Stimulated activated CD8-positive, alpha-beta memory T cell treated with anti-CD3 and anti-CD28 coated beads, Interleukin-7, amount 100 ng/mL, for 48 hours (primary cell): ENCODE results near the gene CAMK2G.

ENCODE experiments used
- DNase-seq, 2 donors: peaks; one replicate each; pipeline ENCODE4 v3.0.0-alpha.2; 2020; ENCODE audit warnings: low read depth in 1 of 2; ENCODE audit errors: extremely low read depth in 1 of 2

The CAMK2G gene

DNA sequence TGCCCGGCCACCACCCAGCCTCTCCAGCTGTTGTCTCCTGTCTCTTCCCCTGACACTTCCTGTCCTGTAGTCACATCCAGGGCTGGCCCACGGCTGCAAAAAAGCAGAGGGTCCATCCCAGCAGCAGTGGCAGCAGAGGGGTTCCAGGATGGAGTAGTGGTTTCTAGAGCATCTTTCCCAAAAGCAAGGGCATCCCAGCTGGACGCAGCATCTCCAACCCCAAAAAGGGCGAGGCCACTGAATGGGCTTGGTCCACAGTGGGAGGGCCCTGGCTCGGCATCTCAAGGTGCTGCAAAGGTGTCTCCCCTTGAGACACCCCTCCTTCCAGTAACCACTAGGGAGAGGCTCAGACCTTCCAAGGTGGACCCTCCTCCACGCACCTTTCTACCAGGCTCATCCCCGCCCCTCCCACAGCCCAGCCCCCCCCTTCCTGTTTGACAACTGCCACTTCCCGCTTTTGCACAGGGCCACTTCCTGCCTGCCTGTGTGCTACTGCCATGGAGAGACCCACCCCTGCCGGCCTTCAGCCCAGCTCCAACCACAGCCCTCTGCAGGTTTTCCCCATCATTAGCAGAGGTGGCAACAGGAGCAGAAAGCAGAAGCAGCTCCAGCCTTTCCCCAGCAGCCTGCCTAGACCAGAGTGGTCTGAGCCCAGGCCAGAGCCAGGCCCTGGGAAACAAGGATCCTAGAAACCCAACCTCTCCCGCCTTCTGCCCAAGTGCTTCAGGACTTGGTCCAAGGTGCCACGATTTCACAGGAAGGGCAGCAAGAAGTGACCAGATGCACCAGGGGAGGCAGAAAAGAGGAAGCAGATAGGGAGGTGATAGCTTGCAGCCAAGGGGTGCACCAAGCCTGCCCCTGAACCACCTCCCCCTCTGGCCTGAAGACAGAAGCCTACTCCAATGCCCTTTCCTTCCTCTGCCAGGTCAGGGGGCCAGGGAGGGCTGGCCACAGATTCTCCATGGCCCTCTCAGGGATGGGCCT lies 8.6 kb downstream of the CAMK2G start:
- DNase-seq, result peak in 1 of 2 donors; percentile 18

DNA sequence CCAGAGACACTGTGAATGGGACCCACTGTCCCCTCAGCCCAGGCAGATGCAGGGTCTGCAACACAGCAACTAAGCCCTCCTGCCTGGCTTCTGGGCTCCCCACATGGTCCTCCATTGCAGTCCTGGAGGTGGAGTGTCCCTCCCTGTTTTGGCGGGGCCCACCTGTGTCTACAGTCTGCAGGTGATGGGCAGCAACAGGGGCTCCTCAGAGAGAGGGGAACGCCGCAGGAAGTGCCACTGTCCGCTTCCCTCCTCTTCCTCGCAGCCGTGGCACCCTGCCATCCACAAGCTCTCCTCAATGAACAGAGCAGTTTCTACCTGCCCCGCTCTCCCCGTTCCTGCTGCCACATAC lies 9.3 kb downstream of the CAMK2G start:
- no peak for DNase-seq

DNA sequence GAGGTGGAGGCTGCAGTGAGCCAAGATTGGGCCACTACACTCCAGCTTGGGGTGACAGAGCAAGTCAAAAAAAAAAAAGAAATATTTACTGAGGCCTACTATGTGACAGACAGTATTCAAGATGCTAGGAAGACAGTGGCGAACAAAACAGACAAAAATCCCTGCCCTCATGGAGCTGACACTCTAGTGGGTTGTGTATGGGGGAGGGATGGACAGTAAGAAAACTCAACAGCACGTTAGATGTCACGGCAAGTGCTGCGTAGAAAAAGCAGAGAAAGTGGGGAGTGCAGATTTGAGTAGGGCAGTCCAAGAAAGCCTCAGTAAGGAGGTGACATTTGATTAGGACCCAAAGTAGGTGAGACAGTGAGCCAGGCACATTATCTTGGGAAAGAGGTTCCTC lies 10.1 kb downstream of the CAMK2G start:
- no peak for DNase-seq

DNA sequence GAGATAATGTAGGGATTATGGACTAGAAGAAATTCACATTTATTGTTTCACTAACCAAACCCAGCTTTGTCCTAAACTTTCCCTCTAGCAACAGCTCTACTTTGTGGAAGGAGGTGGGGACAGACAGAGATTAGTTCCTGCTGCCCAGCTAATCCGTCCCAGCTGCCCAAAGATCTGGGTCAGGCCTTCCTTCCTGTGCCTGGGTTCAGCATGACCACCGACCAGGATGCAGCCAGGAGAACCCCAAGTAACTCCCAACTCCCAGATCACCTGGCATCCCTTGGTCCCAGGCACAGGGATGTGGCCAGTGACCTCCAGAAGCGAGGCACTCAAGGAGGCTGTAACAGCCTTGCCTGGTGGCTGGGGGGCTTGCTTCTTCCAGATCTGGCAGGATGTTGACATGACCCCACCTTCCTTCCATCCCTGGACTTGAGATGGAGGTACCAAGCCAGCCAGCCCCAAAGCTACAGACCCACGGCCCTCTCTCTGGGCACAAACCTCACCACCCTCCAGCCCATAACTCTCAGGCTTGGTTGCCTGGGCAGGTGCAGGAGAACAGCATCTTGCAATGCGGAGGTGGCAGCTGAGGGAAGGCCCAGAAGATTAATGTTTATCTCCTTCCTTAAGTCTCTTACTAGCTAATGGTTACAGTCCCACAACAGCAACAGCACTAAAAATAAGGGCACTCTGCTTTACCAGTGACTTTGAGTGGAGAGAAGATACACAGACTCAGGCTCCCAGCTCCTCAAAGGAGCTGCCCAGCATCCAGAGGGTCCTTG lies 11.1 kb downstream of the CAMK2G start:
- DNase-seq, result no peak

- DNase-seq, result no peak
Observed at GRCh38 chr10:73862011-73862410, 12.3 kb downstream of the CAMK2G start.

- DNase-seq, result no peak
Observed at GRCh38 chr10:73859784-73860491, 14.4 kb downstream of the CAMK2G start.

DNA sequence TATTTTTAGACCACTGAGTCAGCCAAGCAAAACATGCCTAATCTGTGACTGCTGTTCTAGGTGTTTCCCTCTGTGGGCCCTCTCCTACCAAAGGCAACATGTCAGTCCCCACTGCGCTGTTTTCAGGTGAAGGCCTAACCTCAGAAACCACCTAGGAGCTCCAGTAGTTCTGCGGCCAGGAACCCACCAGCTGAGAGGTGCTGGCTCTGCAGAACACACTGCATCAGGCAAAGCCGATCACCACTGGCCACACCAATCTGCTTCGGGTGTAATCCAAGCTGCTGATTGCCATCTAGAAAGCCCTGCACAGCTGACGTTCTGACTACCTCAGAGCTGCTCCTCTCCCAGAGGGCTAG lies 14.9 kb downstream of the CAMK2G start:
- peak; percentile 34 to 55 for DNase-seq

DNA sequence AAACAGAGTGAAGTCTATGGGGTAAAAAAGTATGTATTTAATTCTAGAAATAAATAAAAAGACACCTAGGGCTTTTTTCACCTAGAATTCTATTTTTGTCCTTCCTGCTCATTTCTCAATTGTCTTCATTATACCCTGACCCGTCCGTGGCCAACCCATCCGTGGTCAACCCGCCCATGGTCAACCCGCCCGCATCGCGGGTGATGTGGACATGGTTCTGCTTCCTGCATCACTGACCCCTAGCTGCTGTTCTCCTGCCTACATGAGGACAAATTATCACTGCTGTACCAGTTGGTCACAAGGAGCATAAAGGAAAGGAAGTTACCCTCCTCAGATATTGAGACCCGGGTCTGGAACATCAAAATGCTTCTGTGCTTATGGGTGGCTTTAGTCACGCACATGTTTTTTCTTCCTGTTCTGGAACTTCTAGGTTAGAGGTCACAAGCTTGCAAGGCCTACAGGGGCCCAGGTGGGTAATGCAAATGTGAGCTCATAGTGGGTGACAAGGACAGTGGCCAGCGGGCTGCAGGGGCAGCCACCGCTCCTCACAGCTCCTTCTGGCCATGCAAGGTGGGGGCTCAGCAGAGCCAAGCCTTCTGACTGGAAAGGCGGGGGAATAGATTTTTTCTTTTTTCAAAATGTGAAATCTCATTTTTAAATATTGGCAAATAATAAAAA lies 15.5 kb downstream of the CAMK2G start:
- no peak for DNase-seq

DNA sequence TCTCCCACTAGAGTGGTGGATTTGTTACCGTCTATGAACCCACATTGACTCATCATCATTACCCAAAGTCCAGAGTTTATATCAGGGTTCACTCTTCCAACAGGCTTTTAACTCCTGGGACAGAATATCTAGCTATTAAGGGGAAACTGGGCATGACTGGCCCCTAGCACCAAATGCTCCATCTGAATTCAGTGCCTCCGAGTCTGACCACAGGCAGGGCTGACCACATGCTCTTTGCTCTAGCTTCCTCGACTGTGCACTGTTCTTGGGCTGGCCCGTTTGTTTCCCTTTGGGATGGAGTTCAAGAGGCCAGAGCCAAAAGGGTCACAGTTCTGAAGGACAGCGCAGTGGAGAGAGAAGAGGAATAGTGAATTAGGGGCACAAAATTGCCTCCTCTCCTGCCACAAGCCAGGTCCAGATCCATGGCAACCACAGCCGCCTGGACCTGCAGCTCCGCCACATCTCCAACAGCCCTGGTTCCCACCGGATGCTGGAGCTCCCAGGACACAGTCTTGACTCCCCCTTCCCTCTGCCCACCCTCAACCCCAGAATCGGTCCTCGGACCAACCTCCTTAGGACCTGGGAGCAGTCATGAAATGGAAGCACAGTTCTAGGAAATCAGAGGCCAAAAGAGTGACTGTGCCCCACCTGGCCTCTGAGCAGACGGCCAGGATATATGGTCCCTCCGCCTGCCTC lies 16.2 kb downstream of the CAMK2G start:
- DNase-seq, result no peak

GRCh38 chr10:73857446-73857845 lies 16.9 kb downstream of the CAMK2G start:
- peak in 1 of 2 donors; percentile 40 for DNase-seq

DNA sequence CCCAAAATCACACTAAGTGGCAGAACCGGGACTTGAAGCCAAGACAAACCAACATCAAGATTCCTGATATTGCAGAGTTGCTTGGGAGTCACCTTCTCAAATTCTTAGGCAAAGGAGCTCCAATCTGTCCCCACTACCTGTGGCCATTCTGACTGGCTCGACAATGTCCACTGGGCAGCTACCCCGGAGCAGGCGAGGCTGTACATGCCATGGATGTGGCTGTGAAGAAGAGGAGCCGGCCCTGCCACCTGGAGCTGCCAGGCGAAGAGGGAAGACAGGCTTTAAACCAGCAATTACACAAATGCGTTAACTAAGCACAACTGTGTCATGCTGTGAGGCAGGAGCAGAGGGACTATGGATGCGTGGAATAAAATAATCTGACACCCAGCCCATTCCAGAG lies 18.1 kb downstream of the CAMK2G start:
- no peak for DNase-seq

DNA sequence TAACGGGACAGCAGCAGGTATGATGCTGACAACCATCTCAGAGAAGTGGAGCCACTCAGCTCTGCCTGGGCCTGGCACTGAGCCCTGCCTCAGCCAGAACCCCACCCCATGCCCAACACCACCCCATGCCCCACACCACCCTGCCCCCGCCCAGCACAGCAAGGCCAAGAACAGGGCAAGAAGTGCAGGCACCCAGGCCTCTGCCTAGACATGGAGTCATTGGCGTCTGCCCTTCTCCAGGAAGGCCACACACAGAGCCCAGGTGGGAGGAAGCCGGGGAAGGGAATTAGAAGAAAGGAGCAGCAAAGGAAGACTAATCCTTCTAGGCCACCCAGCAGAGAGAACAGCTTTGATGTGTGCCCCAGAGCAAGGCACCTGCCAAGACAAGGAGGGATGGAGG lies 18.9 kb downstream of the CAMK2G start:
- DNase-seq, result no peak

- DNase-seq, result no peak
Observed at GRCh38 chr10:73854310-73854709, 20.0 kb downstream of the CAMK2G start.

- DNase-seq, result no peak
Observed at GRCh38 chr10:73853196-73853595, 21.2 kb downstream of the CAMK2G start.

GRCh38 chr10:73850863-73851461 lies 23.4 kb downstream of the CAMK2G start:
- DNase-seq, result no peak

- DNase-seq, result no peak
Observed at GRCh38 chr10:73850211-73850610, 24.1 kb downstream of the CAMK2G start.

GRCh38 chr10:73848821-73849489 lies 25.4 kb downstream of the CAMK2G start:
- peak; percentile 79 to 82 for DNase-seq

DNA sequence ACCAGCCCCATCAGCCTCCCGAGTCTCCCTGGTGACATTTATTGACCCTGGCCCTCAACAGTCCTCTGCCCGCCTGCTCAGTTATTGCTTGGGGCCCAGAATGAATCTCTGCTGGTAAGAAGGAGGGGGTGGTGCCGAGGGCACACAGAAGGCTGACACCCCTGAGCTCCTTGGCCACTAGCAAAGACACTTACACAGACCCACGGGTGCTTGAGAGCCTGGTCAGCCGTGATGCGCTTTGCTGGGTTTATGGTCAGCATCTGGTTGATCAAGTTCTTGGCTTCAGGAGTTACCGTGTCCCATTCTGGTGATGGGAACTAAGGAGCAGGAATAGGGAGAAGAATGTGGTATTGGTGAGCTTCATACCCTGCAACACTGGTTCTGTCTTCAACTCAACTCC lies 27.3 kb downstream of the CAMK2G start:
- DNase-seq, result no peak

DNA sequence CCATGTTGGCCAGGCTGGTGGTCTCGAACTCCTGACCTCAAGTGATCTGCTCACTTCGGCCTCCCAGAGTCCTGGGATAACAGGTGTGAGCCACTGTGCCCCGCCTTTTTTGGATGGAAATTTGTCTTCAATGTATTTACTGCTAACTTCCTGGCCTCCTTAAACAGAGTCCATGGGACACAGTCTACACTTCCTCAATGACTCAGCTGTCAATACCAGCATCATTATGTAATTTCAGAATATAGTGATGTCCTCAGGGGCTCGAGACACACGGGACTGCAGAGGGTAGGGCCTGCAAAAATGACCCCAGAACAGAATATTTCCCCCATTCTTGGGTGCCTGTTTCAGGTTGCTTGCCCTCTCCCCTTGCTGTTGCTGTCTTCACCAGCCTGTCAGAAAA lies 31.1 kb downstream of the CAMK2G start:
- no peak for DNase-seq
